Left ventricle myocardium inferior (tissue), 1 donor: ENCODE data around the gene OR2C3. TPM values are rescaled to one million over a fixed set of nuclear protein-coding genes. Genes with fewer than 3 reads are reported as not detected.

Experiments
- DNase-seq: peaks from one replicate; pipeline ENCODE4 v3.0.0-alpha.2; 2020
- H3K27ac ChIP-seq: fragments of 200-600 bp; replicated peaks from 2 replicates; pipeline ENCODE4 v1.8.0; 2021
- H3K27me3 ChIP-seq: fragments of 200-600 bp; 2 replicates; pipeline ENCODE4 v1.8.0; 2021; ENCODE audit warnings: low read depth
- H3K36me3 ChIP-seq: fragments of 200-600 bp; 2 replicates; pipeline ENCODE4 v1.8.0; 2021
- H3K4me1 ChIP-seq: fragments of 200-600 bp; 2 replicates; pipeline ENCODE4 v1.8.0; 2021
- H3K4me3 ChIP-seq: fragments of 200-600 bp; 2 replicates; pipeline ENCODE4 v1.8.0; 2021; ENCODE audit warnings: mild to moderate bottlenecking, moderate library complexity
- H3K9me3 ChIP-seq: fragments of 200-600 bp; replicated peaks from 2 replicates; pipeline ENCODE4 v1.8.0; 2021
- intact Hi-C: fragments of 100-400 bp; cut with micrococcal nuclease; formaldehyde crosslinking; loops from one replicate; pipeline ENCODE4 v1.11.0; 2022
- long read RNA-seq: library from polyadenylated mRNA; unstranded; transcript quantifications from one replicate; pipeline ENCODE4 v2.0.0, GENCODE V29; 2021
- total RNA-seq: library from RNA; stranded (reverse); fragmentation: NEBNext Ultra II Directional; extraction: Animal tissue kit (Norgen Biotek cat#: 25700); gene quantifications from one replicate; pipeline ENCODE4 v1.2.1, GENCODE V29; 2021
- TF ChIP-seq, protein P1 (sequence below): fragments of 200-600 bp; IDR thresholded peaks from 2 replicates; pipeline ENCODE4 v1.8.0; 2021; ENCODE audit warnings: antibody characterized with exemption, mild to moderate bottlenecking, borderline replicate concordance
- donor health status: DM: no; HTN: yes; CAD: no; lungs with severe emphysema.

OR2C3 gene
- not detected for total RNA-seq
- long read RNA-seq, result 0 reads

DNA sequence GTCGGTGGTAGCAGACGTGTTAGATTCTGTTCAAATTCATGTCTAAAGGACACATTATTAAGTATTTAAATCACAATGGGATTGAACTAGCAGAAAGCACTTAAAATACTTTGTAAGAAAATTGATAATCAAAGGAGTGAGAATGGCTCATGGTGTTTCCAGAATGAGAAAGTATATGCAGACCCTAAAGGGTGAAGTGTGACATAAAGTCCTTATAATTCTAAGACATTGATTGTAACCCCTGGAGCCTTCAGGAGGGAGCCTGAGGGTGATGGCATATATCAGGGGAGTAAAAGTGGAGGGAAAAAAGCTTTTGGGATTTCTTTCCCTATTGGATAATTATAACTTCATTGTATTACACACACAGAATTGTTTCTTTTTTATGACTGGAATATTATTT, at the start of gene OR2C3:
TSS of gene OR2C3 (minus strand) at position 101 of the 400 bp plus-strand sequence. CDS start 3,929 bp downstream, outside the sequence.
- peaks cover 7% of the 10 kb centered on the region for H3K9me3 ChIP-seq
- intact Hi-C loops, result no loop called here
- peaks cover 12% of the 10 kb centered on the region for H3K27me3 ChIP-seq
- no peak within 1 kb of the TSS for H3K27ac ChIP-seq
- TF ChIP-seq, protein P1, sequence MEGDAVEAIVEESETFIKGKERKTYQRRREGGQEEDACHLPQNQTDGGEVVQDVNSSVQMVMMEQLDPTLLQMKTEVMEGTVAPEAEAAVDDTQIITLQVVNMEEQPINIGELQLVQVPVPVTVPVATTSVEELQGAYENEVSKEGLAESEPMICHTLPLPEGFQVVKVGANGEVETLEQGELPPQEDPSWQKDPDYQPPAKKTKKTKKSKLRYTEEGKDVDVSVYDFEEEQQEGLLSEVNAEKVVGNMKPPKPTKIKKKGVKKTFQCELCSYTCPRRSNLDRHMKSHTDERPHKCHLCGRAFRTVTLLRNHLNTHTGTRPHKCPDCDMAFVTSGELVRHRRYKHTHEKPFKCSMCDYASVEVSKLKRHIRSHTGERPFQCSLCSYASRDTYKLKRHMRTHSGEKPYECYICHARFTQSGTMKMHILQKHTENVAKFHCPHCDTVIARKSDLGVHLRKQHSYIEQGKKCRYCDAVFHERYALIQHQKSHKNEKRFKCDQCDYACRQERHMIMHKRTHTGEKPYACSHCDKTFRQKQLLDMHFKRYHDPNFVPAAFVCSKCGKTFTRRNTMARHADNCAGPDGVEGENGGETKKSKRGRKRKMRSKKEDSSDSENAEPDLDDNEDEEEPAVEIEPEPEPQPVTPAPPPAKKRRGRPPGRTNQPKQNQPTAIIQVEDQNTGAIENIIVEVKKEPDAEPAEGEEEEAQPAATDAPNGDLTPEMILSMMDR, result no peak
- no peaks in the 10 kb centered on the region for H3K4me1 ChIP-seq
- no peaks in the 10 kb centered on the region for H3K36me3 ChIP-seq
- H3K4me3 ChIP-seq, result no peak within 1 kb of the TSS
- no peak for DNase-seq

DNA sequence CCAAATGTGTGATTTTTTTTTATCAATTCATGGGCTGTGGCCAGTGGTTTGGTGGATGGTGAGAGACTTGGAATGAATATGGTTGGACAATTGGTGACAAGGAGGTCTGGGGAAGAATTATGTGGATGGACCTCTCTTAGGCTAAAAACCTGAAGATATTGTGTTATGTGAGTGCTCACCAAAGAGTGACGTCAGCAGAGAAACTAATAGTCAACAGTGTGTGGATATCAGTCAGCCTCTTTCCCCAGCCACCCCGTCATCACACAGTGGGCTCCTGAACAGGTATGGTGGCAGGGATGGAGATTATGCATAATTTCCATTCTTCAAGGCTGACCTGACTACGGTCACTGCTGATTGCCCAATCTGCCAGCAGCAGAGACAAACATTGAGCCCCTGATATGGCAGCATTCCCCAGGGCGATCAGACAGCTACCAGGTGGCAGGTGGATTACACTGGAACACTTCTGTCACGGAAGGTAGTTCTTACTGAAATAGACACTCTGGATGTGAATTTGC, 42.8 kb upstream of the OR2C3 start:
- H3K36me3 ChIP-seq, result no peaks in the 10 kb centered on the region
- intact Hi-C loops, result no loop called here
- no peak overlapping the region for H3K4me3 ChIP-seq
- H3K4me1 ChIP-seq, result no peaks in the 10 kb centered on the region
- no peaks in the 10 kb centered on the region for H3K27me3 ChIP-seq
- TF ChIP-seq, protein P1, result no peak
- no peaks in the 10 kb centered on the region for H3K9me3 ChIP-seq
- no peak for DNase-seq
- H3K27ac ChIP-seq, result no peak overlapping the region

DNA sequence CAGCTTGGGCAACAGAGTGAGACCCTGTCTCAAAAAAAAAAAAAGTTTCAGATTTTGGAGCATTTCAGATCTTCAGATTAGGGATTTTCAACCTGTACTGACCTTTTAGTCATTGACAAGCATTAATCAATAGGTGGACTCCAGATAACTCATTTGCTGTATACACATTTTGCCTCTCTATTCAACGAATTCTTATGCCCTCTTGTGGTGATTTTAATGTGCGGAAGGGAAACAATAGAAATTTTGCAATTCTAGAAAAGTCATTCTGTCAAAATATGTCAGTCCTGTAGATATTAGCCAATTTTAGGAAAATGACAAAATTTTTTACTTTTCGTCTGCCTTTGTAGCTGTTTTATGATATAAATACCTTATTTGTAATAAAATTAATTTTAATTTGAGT, 40.3 kb upstream of the OR2C3 start:
- intact Hi-C loops, result no loop called here

DNA sequence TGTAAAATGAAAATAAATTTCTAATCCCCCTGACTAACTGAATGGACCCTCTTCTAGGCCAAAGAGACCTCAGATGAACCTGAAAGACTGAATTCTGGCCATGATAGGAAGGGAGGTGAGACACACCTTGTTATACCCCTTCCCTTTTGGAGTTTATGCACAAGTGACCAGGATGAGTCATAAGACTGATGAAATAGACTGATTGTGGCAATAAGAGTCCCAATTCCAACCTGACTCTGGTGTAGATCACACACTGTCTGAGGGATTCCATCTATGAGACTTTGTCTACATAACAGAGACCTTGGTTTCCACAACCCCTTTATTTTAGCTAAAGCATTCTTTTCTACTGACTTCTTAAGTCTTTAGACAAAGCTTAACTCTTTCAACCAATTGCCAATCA, 38.4 kb upstream of the OR2C3 start:
- intact Hi-C loops, result no loop called here
- no peaks in the 10 kb centered on the region for H3K27me3 ChIP-seq
- TF ChIP-seq, protein P1, result no peak
- no peak overlapping the region for H3K4me3 ChIP-seq
- peaks cover 11% of the 10 kb centered on the region for H3K9me3 ChIP-seq
- H3K36me3 ChIP-seq, result no peaks in the 10 kb centered on the region
- H3K4me1 ChIP-seq, result no peaks in the 10 kb centered on the region
- H3K27ac ChIP-seq, result no peak overlapping the region
- DNase-seq, result no peak

More for the DNA sequence above, 40.3 kb upstream of the OR2C3 start:
- no peak overlapping the region for H3K4me3 ChIP-seq
- H3K27ac ChIP-seq, result no peak overlapping the region
- H3K4me1 ChIP-seq, result no peaks in the 10 kb centered on the region
- H3K9me3 ChIP-seq, result no peaks in the 10 kb centered on the region
- no peaks in the 10 kb centered on the region for H3K27me3 ChIP-seq
- DNase-seq, result no peak
- TF ChIP-seq, protein P1, result peak; percentile 11
- H3K36me3 ChIP-seq, result no peaks in the 10 kb centered on the region

DNA sequence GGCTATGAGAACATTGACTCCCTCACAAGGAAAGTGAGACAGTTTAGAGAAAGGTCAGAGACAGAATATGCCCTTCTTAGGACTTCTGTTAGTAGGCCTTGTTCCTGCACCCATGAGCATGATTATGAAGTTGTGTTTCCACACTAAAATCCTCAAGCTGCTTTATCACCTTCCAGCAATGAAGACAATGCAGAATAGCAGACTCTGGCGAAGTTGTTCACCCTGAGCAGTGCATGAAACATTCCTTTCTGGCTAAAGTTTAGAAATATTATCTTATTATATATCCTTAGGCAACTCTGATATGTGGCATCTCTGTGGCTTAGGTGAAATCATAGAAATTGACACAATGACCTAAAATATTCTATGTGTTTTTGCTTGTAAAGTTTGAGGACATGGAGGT, 38.0 kb upstream of the OR2C3 start:
- Histone ChIP-seq H3K9me3 (peaks cover 15% of the 10 kb centered on the region), H3K4me3 (no peak overlapping the region), H3K27me3 (no peaks in the 10 kb centered on the region), H3K36me3 (no peaks in the 10 kb centered on the region), H3K27ac (no peak overlapping the region), H3K4me1 (no peaks in the 10 kb centered on the region)
- TF ChIP-seq, protein P1, result no peak
- intact Hi-C loops, result no loop called here
- no peak for DNase-seq
